Fibroblast of the aortic adventitia (primary cell): ENCODE results near the gene ADAMTS2. TPM values are rescaled to one million over a fixed set of nuclear protein-coding genes. Genes with fewer than 3 reads are reported as not detected.

Experiments
- DNase-seq: peaks from one replicate; pipeline ENCODE4 v3.0.0-alpha.2; 2010; ENCODE audit warnings: low read depth
- H3K4me3 ChIP-seq: 2 replicates; pipeline ENCODE4 v1.5.1; 2011; ENCODE audit warnings: low read depth, mild to moderate bottlenecking, control low read depth, low read length, moderate library complexity
- CTCF ChIP-seq: IDR thresholded peaks from 2 replicates; pipeline ENCODE4 v1.5.1; 2011; ENCODE audit warnings: mild to moderate bottlenecking, low read length, control low read depth, inconsistent platforms; ENCODE audit not compliant: insufficient read depth
- total RNA-seq: library from RNA; depleted of rRNA; stranded (reverse); fragments of >200 nt; gene quantifications from 2 replicates; pipeline ENCODE4 v1.2.3, GENCODE V29; 2012; ENCODE audit warnings: low replicate concordance

The ADAMTS2 gene
- total RNA-seq, 1 donor, result 25.8 TPM

DNA sequence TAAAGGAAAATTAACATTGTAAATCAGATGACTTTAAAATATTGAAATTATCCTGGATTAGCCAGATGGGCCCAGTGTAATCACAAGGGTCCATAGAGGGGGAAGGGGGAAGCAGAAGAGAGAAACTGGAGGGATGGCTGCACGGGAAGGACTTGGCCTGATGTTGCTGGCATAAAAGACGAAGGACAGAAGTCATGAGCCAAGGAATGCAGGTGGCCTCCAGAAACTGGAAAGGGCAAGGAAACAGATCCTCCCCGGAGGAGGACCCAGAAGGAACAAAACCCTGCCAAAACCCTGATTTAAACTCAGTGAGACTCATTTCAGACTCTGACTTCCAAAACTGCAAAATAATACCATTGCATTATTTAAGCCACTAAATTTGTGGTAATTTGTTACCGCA is 100.2 kb downstream of the ADAMTS2 start:
- no peak overlapping the region for H3K4me3 ChIP-seq
- no peak for TF ChIP-seq CTCF
- DNase-seq, result no peak

DNA sequence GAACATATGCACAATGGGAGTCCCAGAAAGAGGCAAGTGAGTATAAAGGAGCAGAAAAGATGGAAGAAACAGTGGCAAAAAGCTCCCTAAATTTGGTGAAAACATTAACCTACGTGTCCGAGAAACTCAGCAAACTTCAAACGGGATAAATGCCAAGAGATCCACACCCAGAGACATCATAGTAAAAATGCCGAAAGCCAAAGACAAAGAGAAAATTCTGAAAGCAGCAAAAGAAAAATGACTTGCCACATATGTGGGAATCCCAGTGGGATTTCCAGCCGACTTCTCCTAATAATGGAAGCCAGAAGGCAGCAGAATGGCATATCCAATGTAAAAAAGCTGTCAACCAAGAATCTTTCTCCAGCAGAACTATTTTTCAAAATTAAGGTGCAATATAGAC is 101.2 kb downstream of the ADAMTS2 start:
- no peak for TF ChIP-seq CTCF
- peak; percentile 76 for DNase-seq
- no peak overlapping the region for H3K4me3 ChIP-seq

- H3K4me3 ChIP-seq, result no peak overlapping the region
- peak; percentile 72 for DNase-seq
- TF ChIP-seq CTCF, result no peak
Observed at GRCh38 chr5:179243333-179243732, 101.9 kb downstream of the ADAMTS2 start.

- no peak overlapping the region for H3K4me3 ChIP-seq
- DNase-seq, result no peak
- TF ChIP-seq CTCF, result no peak
Observed at GRCh38 chr5:179242676-179243075, 102.6 kb downstream of the ADAMTS2 start.

- no peak overlapping the region for H3K4me3 ChIP-seq
- no peak for TF ChIP-seq CTCF
- DNase-seq, result no peak
Observed at GRCh38 chr5:179241764-179242370, 103.4 kb downstream of the ADAMTS2 start.

- peak; percentile 28 for DNase-seq
- H3K4me3 ChIP-seq, result no peak overlapping the region
- no peak for TF ChIP-seq CTCF
Observed at GRCh38 chr5:179241175-179241574, 104.1 kb downstream of the ADAMTS2 start.

DNA sequence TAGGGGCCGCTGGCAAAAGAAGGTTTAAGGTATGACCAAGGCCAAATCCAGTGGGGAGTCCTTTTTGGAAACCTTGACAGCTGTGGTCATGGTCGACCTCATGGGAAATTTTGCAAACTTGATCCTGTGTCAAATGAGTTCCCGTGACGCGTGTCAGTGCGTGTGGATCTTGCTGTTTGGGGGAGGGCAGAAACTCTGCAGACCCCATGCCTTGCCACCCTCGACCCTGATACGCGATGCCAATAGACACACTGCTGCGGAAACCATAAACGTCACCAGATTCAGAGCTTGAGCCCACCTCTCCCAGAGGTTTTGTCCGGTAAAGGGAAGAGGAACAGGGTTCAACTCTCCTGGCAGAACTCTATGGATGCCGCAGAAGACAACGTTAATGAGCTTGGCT is 104.7 kb downstream of the ADAMTS2 start:
- DNase-seq, result no peak
- TF ChIP-seq CTCF, result no peak

More for the DNA sequence above, 104.7 kb downstream of the ADAMTS2 start:
- no peak overlapping the region for H3K4me3 ChIP-seq
